H9 (cell line): ENCODE results near the gene OR2V1. TPM values are rescaled to one million over a fixed set of nuclear protein-coding genes. Genes with fewer than 3 reads are reported as not detected.

Experiments used
- DNase-seq: peaks from one replicate; pipeline ENCODE4 v3.0.0-alpha.2; 2017
- H2AFZ ChIP-seq: one replicate; pipeline ENCODE4 v1.6.1; 2013; ENCODE audit warnings: mild to moderate bottlenecking, low read length, control low read depth, moderate library complexity
- H2AK5ac ChIP-seq: 2 replicates; pipeline ENCODE4 v1.6.1; 2013; ENCODE audit warnings: low read length, control low read depth, mixed read lengths; ENCODE audit not compliant: insufficient read length
- H2BK120ac ChIP-seq: one replicate; pipeline ENCODE4 v1.6.1; 2013; ENCODE audit warnings: low read depth, mild to moderate bottlenecking, low read length, control low read depth, inconsistent platforms; ENCODE audit not compliant: poor library complexity, severe bottlenecking
- H2BK12ac ChIP-seq: 2 replicates; pipeline ENCODE4 v1.6.1; 2013; ENCODE audit warnings: low read length, control low read depth, mixed read lengths, low read depth; ENCODE audit not compliant: insufficient read length
- H2BK15ac ChIP-seq: 2 replicates; pipeline ENCODE4 v1.6.1; 2013; ENCODE audit warnings: low read depth, low read length, control low read depth
- H2BK20ac ChIP-seq: one replicate; pipeline ENCODE4 v1.6.1; 2013; ENCODE audit warnings: low read depth, mild to moderate bottlenecking, low read length, control low read depth, inconsistent platforms; ENCODE audit not compliant: poor library complexity, severe bottlenecking
- H2BK5ac ChIP-seq: 2 replicates; pipeline ENCODE4 v1.6.1; 2013; ENCODE audit warnings: low read length, control low read depth, mixed read lengths; ENCODE audit not compliant: insufficient read length
- H3K14ac ChIP-seq: 2 replicates; pipeline ENCODE4 v1.6.1; 2013; ENCODE audit warnings: low read length, control low read depth; ENCODE audit not compliant: insufficient read depth
- H3K18ac ChIP-seq: 2 replicates; pipeline ENCODE4 v1.6.1; 2013; ENCODE audit warnings: low read depth, mild to moderate bottlenecking, mixed read lengths, low read length, control low read depth; ENCODE audit not compliant: insufficient read length
- H3K23ac ChIP-seq: 2 replicates; pipeline ENCODE4 v1.6.1; 2013; ENCODE audit warnings: low read length, control low read depth, mixed read lengths, low read depth; ENCODE audit not compliant: insufficient read length
- H3K23me2 ChIP-seq: 2 replicates; pipeline ENCODE4 v1.6.1; 2013; ENCODE audit warnings: low read depth, mild to moderate bottlenecking, mixed read lengths, low read length, control low read depth; ENCODE audit not compliant: insufficient read length, poor library complexity, severe bottlenecking
- H3K27ac ChIP-seq: 2 replicates; pipeline ENCODE4 v1.5.1; 2013; ENCODE audit warnings: low read length, control low read depth, mixed read lengths, low read depth; ENCODE audit not compliant: insufficient read length
- H3K27me3 ChIP-seq: 2 replicates; pipeline ENCODE4 v1.6.1; 2013; ENCODE audit warnings: low read length, control low read depth, inconsistent platforms; ENCODE audit not compliant: insufficient read depth
- H3K4ac ChIP-seq: 2 replicates; pipeline ENCODE4 v1.6.1; 2013; ENCODE audit warnings: low read depth, mild to moderate bottlenecking, control low read depth, inconsistent platforms, low read length, moderate library complexity
- H3K4me1 ChIP-seq: 2 replicates; pipeline ENCODE4 v1.6.1; 2013; ENCODE audit warnings: low read length, control low read depth, inconsistent platforms; ENCODE audit not compliant: insufficient read depth
- H3K4me2 ChIP-seq: 2 replicates; pipeline ENCODE4 v1.6.1; 2013; ENCODE audit warnings: low read length, control low read depth, mixed read lengths; ENCODE audit not compliant: insufficient read length, insufficient read depth
- H3K56ac ChIP-seq: 2 replicates; pipeline ENCODE4 v1.6.1; 2013; ENCODE audit warnings: low read depth, mild to moderate bottlenecking, mixed read lengths, low read length, control low read depth; ENCODE audit not compliant: insufficient read length
- H3K79me1 ChIP-seq: 2 replicates; pipeline ENCODE4 v1.6.1; 2013; ENCODE audit warnings: low read depth, mild to moderate bottlenecking, moderate library complexity, low read length, control low read depth, inconsistent platforms; ENCODE audit not compliant: insufficient read depth, poor library complexity, severe bottlenecking
- H3K79me2 ChIP-seq: 2 replicates; pipeline ENCODE4 v1.6.1; 2013; ENCODE audit warnings: low read length, control low read depth, inconsistent platforms; ENCODE audit not compliant: insufficient read depth
- H3K9ac ChIP-seq: 2 replicates; pipeline ENCODE4 v1.6.1; 2013; ENCODE audit warnings: low read length, control low read depth, mixed read lengths; ENCODE audit not compliant: insufficient read length; ENCODE audit errors: extremely low read depth
- H3K9me3 ChIP-seq: one replicate; pipeline ENCODE4 v1.6.1; 2013; ENCODE audit warnings: low read depth, low read length, inconsistent platforms; ENCODE audit not compliant: control insufficient read depth
- H3T11ph ChIP-seq: one replicate; pipeline ENCODE4 v1.6.1; 2013; ENCODE audit warnings: mild to moderate bottlenecking, low read length, control low read depth, inconsistent platforms
- H4K20me1 ChIP-seq: one replicate; pipeline ENCODE4 v1.6.1; 2013; ENCODE audit not compliant: control insufficient read depth, insufficient read length, insufficient read depth
- H4K5ac ChIP-seq: 2 replicates; pipeline ENCODE4 v1.6.1; 2013; ENCODE audit warnings: low read depth, mild to moderate bottlenecking, mixed read lengths, low read length, control low read depth; ENCODE audit not compliant: insufficient read length
- H4K8ac ChIP-seq: replicated peaks from 2 replicates; pipeline ENCODE4 v1.6.1; 2013; ENCODE audit warnings: low read length, control low read depth, mixed read lengths, low read depth; ENCODE audit not compliant: insufficient read length
- H4K91ac ChIP-seq: 2 replicates; pipeline ENCODE4 v1.6.1; 2013; ENCODE audit warnings: low read depth, mild to moderate bottlenecking, moderate library complexity, mixed read lengths, low read length, control low read depth; ENCODE audit not compliant: insufficient read length
- H3K27ac Mint-ChIP-seq, 3 experiments: 2 replicates in 2 of 3; 3 replicates in 1 of 3; pipeline ENCODE4 v1.8.0; 2020 to 2021; ENCODE audit warnings: mixed read lengths in 3 of 3, mild to moderate bottlenecking in 1 of 3, moderate library complexity in 1 of 3
- H3K27me3 Mint-ChIP-seq: 2 replicates; pipeline ENCODE4 v1.8.0; 2021; ENCODE audit warnings: low read depth, mild to moderate bottlenecking, moderate library complexity, mixed read lengths
- H3K36me3 Mint-ChIP-seq, 3 experiments: 2 replicates in 2 of 3; 3 replicates in 1 of 3; pipeline ENCODE4 v1.8.0; 2020 to 2021; ENCODE audit warnings: low read depth in 3 of 3, mixed read lengths in 3 of 3; ENCODE audit not compliant: insufficient read depth in 1 of 3
- H3K4me1 Mint-ChIP-seq, 2 experiments: 2 replicates each; pipeline ENCODE4 v1.8.0; 2020; ENCODE audit warnings: mixed read lengths in 2 of 2
- H3K4me3 Mint-ChIP-seq, 2 experiments: 2 replicates in 1 of 2; 3 replicates in 1 of 2; pipeline ENCODE4 v1.8.0; 2020 to 2021; ENCODE audit warnings: mild to moderate bottlenecking in 2 of 2, mixed read lengths in 2 of 2, moderate library complexity in 1 of 2
- H3K9me3 Mint-ChIP-seq, 2 experiments: 2 replicates in 1 of 2; 3 replicates in 1 of 2; pipeline ENCODE4 v1.8.0; 2020; ENCODE audit warnings: mild to moderate bottlenecking in 2 of 2, mixed read lengths in 2 of 2, moderate library complexity in 1 of 2
- CTCF ChIP-seq: fragments of 200-600 bp; sonication (generic); conservative IDR thresholded peaks from 3 replicates; pipeline ENCODE4 v1.8.0; 2021; ENCODE audit warnings: antibody characterized with exemption, mild to moderate bottlenecking
- WGBS: extraction: QIAGEN DNeasy Blood & Tissue Kit; methylation state at CpG from one replicate; pipeline ENCODE4 v1.1.7; 2013; ENCODE audit warnings: missing lambda C conversion rate, low lambda C conversion rate, mixed read lengths; ENCODE audit not compliant: insufficient read length; ENCODE audit errors: extremely low coverage; 5-methylcytosine and 5-hydroxymethylcytosine counted together
- total RNA-seq: library from RNA; stranded (reverse); gene quantifications from 2 replicates; pipeline ENCODE4 v1.2.1, GENCODE V29; 2021

The OR2V1 gene
- total RNA-seq, 1 experiment from 2014 or later = not detected

- no peaks in the 10 kb centered on the region for H3K79me2 ChIP-seq
- H2BK12ac ChIP-seq = no peak overlapping the region
- H3K4me1 Mint-ChIP-seq = peaks cover 8% of the 10 kb centered on the region in 2 experiments
- no peak overlapping the region for H3K4me2 ChIP-seq
- H3K18ac ChIP-seq = no peak overlapping the region
- no peak overlapping the region for H3K27ac Mint-ChIP-seq
- no peak overlapping the region for H4K91ac ChIP-seq
- no peaks in the 10 kb centered on the region for H3K79me1 ChIP-seq
- H2AK5ac ChIP-seq = no peak overlapping the region
- no peak overlapping the region for H3K4me3 Mint-ChIP-seq
- H2BK120ac ChIP-seq = no peak overlapping the region
- H3K36me3 Mint-ChIP-seq = peaks cover 2 to 8% (median 5%) of the 10 kb centered on the region in 3 experiments; a peak in 1 of 7 replicates
- no peaks in the 10 kb centered on the region for H4K20me1 ChIP-seq
- H4K5ac ChIP-seq = no peak overlapping the region
- no peak overlapping the region for H3K56ac ChIP-seq
- H4K8ac ChIP-seq = no peak overlapping the region
- H3T11ph ChIP-seq = no peak overlapping the region
- H3K4ac ChIP-seq = no peak overlapping the region
- no peak for DNase-seq
- H2BK5ac ChIP-seq = no peak overlapping the region
- H3K9me3 Mint-ChIP-seq = peaks cover 16 to 22% of the 10 kb centered on the region in 2 experiments
- H3K27me3 ChIP-seq = no peaks in the 10 kb centered on the region
- no peak overlapping the region for H2AFZ ChIP-seq
- H2BK20ac ChIP-seq = no peak overlapping the region
- peaks cover under 1% of the 10 kb centered on the region; the same call in 1 of the 2 replicates for H3K4me1 ChIP-seq
- H3K23me2 ChIP-seq = no peaks in the 10 kb centered on the region
- no peaks in the 10 kb centered on the region for H3K9me3 ChIP-seq
- H2BK15ac ChIP-seq = no peak overlapping the region
- no peak overlapping the region for H3K27ac ChIP-seq
- H3K23ac ChIP-seq = no peak overlapping the region
- no CpG with 5 or more reads among the region's 7 CpGs for WGBS
- no peak overlapping the region for H3K9ac ChIP-seq
- H3K27me3 Mint-ChIP-seq = peaks cover 24% of the 10 kb centered on the region
- no peak overlapping the region for H3K14ac ChIP-seq
- no peak for TF ChIP-seq CTCF
Observed at GRCh38 chr5:181142054-181142453, 11.1 kb upstream of the OR2V1 start.
